Measurements from ENCODE around the gene SULT6B1. TPM values are rescaled to one million over a fixed set of nuclear protein-coding genes. Genes with fewer than 3 reads are reported as not detected.
"Not testable (repeated sequence)": the region's sequence is repeated elsewhere in the genome, so short reads cannot be mapped to it uniquely, and the experiment has no call there.

Gene SULT6B1
- polyA plus RNA-seq, 3 donors = not detected

- H3K9ac ChIP-seq (ENCODE audit: insufficient read depth, low read length, poor library complexity, severe bottlenecking) = no peak overlapping the region
- no peak overlapping the region for H3K4me2 ChIP-seq (replicated peaks; ENCODE audit: extremely low read depth, low read length, poor library complexity, severe bottlenecking)
- H3K27ac Mint-ChIP-seq = peak overlapping the region in 1 of 7 donors; percentile 10
Measured at GRCh38 chr2:37228788-37229187, 40.3 kb upstream of the SULT6B1 start.

GRCh38 chr2:37226863-37227262 is 38.4 kb upstream of the SULT6B1 start:
- no CpG with 5 or more reads among the region's 4 CpGs for WGBS (ENCODE audit: insufficient coverage)
- H3K27ac Mint-ChIP-seq = peak overlapping the region in 1 of 7 donors; percentile 32
- H3K4me1 Mint-ChIP-seq = peaks cover 9% of the 10 kb centered on the region
- intact Hi-C loops (cut with micrococcal nuclease) = no loop called here
- Histone ChIP-seq H3K9ac (ENCODE audit: insufficient read depth, low read length, poor library complexity, severe bottlenecking) (no peak overlapping the region), H3K36me3 (replicated peaks in 1 of 2; ENCODE audit: control insufficient read depth in 1 of 2, insufficient read depth in 2 of 2, low read length in 2 of 2) (peaks cover 36 to 58% of the 10 kb centered on the region in 2 donors), H3K79me2 (ENCODE audit: insufficient read depth, low read length) (peaks cover 76% of the 10 kb centered on the region), H2AFZ (ENCODE audit: insufficient read depth, low read depth, low read length, poor library complexity, severe bottlenecking) (no peak overlapping the region), H3K4me3 (replicated peaks in 1 of 3; ENCODE audit: low read depth in 2 of 3, low read length in 3 of 3) (no peak overlapping the region), H3K9me3 (replicated peaks in 1 of 2; ENCODE audit: control insufficient read depth in 1 of 2, insufficient read depth in 1 of 2, low read length in 2 of 2) (no peaks in the 10 kb centered on the region), H4K20me1 (ENCODE audit: insufficient read depth, low read length) (peaks cover 22% of the 10 kb centered on the region), H3K27me3 (ENCODE audit: control insufficient read depth in 2 of 2, insufficient read depth in 2 of 2, low read length in 2 of 2) (no peaks in the 10 kb centered on the region), H3K4me2 (replicated peaks; ENCODE audit: extremely low read depth, low read length, poor library complexity, severe bottlenecking) (no peak overlapping the region), H3K27ac (ENCODE audit: low read depth in 1 of 2, low read length in 2 of 2) (no peak overlapping the region), H3K4me1 (ENCODE audit: control insufficient read depth in 1 of 2, insufficient read depth in 2 of 2, low read length in 2 of 2) (peaks cover 13 to 17% of the 10 kb centered on the region in 2 donors)
- TF ChIP-seq CTCF (IDR thresholded peaks at IDR 0.05) = no peak
- H3K27me3 Mint-ChIP-seq (ENCODE audit: low read depth in 3 of 3) = no peaks in the 10 kb centered on the region
- H3K9me3 Mint-ChIP-seq = no peaks in the 10 kb centered on the region
- peaks cover 44 to 51% of the 10 kb centered on the region in 2 donors for H3K36me3 Mint-ChIP-seq
- H3K4me3 Mint-ChIP-seq = no peak overlapping the region
- DNase-seq = no peak

More at GRCh38 chr2:37228788-37229187, 40.3 kb upstream of the SULT6B1 start:
- no peak overlapping the region for H3K4me3 Mint-ChIP-seq
- H3K27me3 Mint-ChIP-seq (ENCODE audit: low read depth in 3 of 3) = no peaks in the 10 kb centered on the region
- peaks cover 91% of the 10 kb centered on the region for H3K79me2 ChIP-seq (ENCODE audit: insufficient read depth, low read length)
- no peaks in the 10 kb centered on the region for H3K27me3 ChIP-seq (ENCODE audit: control insufficient read depth in 2 of 2, insufficient read depth in 2 of 2, low read length in 2 of 2)
- intact Hi-C loops (cut with micrococcal nuclease) = no loop called here
- DNase-seq = no peak
- TF ChIP-seq CTCF (IDR thresholded peaks at IDR 0.05) = no peak
- no peaks in the 10 kb centered on the region for H3K9me3 ChIP-seq (replicated peaks in 1 of 2; ENCODE audit: control insufficient read depth in 1 of 2, insufficient read depth in 1 of 2, low read length in 2 of 2)
- H2AFZ ChIP-seq (ENCODE audit: insufficient read depth, low read depth, low read length, poor library complexity, severe bottlenecking) = no peak overlapping the region
- no CpG with 5 or more reads among the region's 3 CpGs for WGBS (ENCODE audit: insufficient coverage)
- H3K9me3 Mint-ChIP-seq = no peaks in the 10 kb centered on the region
- H3K36me3 ChIP-seq (replicated peaks in 1 of 2; ENCODE audit: control insufficient read depth in 1 of 2, insufficient read depth in 2 of 2, low read length in 2 of 2) = peaks cover 23 to 39% of the 10 kb centered on the region in 2 donors
- peaks cover 22% of the 10 kb centered on the region for H4K20me1 ChIP-seq (ENCODE audit: insufficient read depth, low read length)
- no peak overlapping the region for H3K4me3 ChIP-seq (replicated peaks in 1 of 3; ENCODE audit: low read depth in 2 of 3, low read length in 3 of 3)
- H3K4me1 Mint-ChIP-seq = peaks cover 9% of the 10 kb centered on the region
- peaks cover 23 to 27% of the 10 kb centered on the region in 2 donors for H3K4me1 ChIP-seq (ENCODE audit: control insufficient read depth in 1 of 2, insufficient read depth in 2 of 2, low read length in 2 of 2)
- no peak overlapping the region for H3K27ac ChIP-seq (ENCODE audit: low read depth in 1 of 2, low read length in 2 of 2)
- peaks cover 31 to 35% of the 10 kb centered on the region in 2 donors for H3K36me3 Mint-ChIP-seq

- H4K20me1 ChIP-seq (ENCODE audit: insufficient read depth, low read length) = peaks cover 22% of the 10 kb centered on the region
- H3K27me3 ChIP-seq (ENCODE audit: control insufficient read depth in 2 of 2, insufficient read depth in 2 of 2, low read length in 2 of 2); H2AFZ ChIP-seq (ENCODE audit: insufficient read depth, low read depth, low read length, poor library complexity, severe bottlenecking); H3K4me1 Mint-ChIP-seq; intact Hi-C loops (cut with micrococcal nuclease); H3K27me3 Mint-ChIP-seq (ENCODE audit: low read depth in 3 of 3); H3K4me1 ChIP-seq (ENCODE audit: control insufficient read depth in 1 of 2, insufficient read depth in 2 of 2, low read length in 2 of 2); H3K4me2 ChIP-seq (replicated peaks; ENCODE audit: extremely low read depth, low read length, poor library complexity, severe bottlenecking); H3K27ac ChIP-seq (ENCODE audit: low read depth in 1 of 2, low read length in 2 of 2); H3K4me3 Mint-ChIP-seq; H3K9me3 Mint-ChIP-seq; DNase-seq; H3K9ac ChIP-seq (ENCODE audit: insufficient read depth, low read length, poor library complexity, severe bottlenecking); H3K4me3 ChIP-seq (replicated peaks in 1 of 3; ENCODE audit: low read depth in 2 of 3, low read length in 3 of 3); H3K9me3 ChIP-seq (replicated peaks in 1 of 2; ENCODE audit: control insufficient read depth in 1 of 2, insufficient read depth in 1 of 2, low read length in 2 of 2): not testable (repeated sequence)
- no CpG with 5 or more reads among the region's 2 CpGs for WGBS (ENCODE audit: insufficient coverage)
- H3K79me2 ChIP-seq (ENCODE audit: insufficient read depth, low read length) = peaks cover 61% of the 10 kb centered on the region
- H3K36me3 ChIP-seq (replicated peaks in 1 of 2; ENCODE audit: control insufficient read depth in 1 of 2, insufficient read depth in 2 of 2, low read length in 2 of 2) = peaks cover 53 to 75% of the 10 kb centered on the region in 2 donors
- H3K27ac Mint-ChIP-seq = peak overlapping the region in 1 of 7 donors; percentile 30
- peaks cover 61 to 68% of the 10 kb centered on the region in 2 donors for H3K36me3 Mint-ChIP-seq
Measured at GRCh38 chr2:37225129-37225528, 36.7 kb upstream of the SULT6B1 start.

All from CD14-positive monocyte (primary cell).